ENCODE measurements around the gene TTC21A. TPM values are rescaled to one million over a fixed set of nuclear protein-coding genes. Genes with fewer than 3 reads are reported as not detected.

Gene TTC21A
- total RNA-seq, 6 donors from 2014 or later, result 7.4 to 52.4 (median 14.3) TPM

GRCh38 chr3:39097716-39098472 is 9.6 kb upstream of the TTC21A start:
- 91 to 94% methylated on average over 5 to 7 of the region's 8 CpGs for WGBS, 2 donors

GRCh38 chr3:39098473-39099000 is 8.9 kb upstream of the TTC21A start:
- no peak overlapping the region for H3K27ac ChIP-seq
- H3K4me3 ChIP-seq, result no peak overlapping the region
- peaks cover 25 to 86% (median 58%) of the 10 kb centered on the region in 4 donors for H3K36me3 ChIP-seq
- 91 to 96% methylated on average over 5 to 8 of the region's 8 CpGs for WGBS, 2 donors
- TF ChIP-seq CTCF (IDR thresholded peaks at IDR 0.05) (no peak), POLR2A (IDR thresholded peaks at IDR 0.05) (no peak)
- H3K27me3 ChIP-seq, result no peaks in the 10 kb centered on the region
- ATAC-seq (ENCODE audit: low FRiP score in 2 of 2), result no peak
- H3K4me1 ChIP-seq, result peaks cover 6 to 13% (median 11%) of the 10 kb centered on the region in 4 donors
- no peak for DNase-seq
- H3K9me3 ChIP-seq, result no peaks in the 10 kb centered on the region

More at GRCh38 chr3:39097716-39098472, 9.6 kb upstream of the TTC21A start:
- ATAC-seq (ENCODE audit: low FRiP score in 2 of 2), result no peak
- H3K27ac ChIP-seq, result no peak overlapping the region
- no peaks in the 10 kb centered on the region for H3K9me3 ChIP-seq
- no peak for DNase-seq
- TF ChIP-seq POLR2AphosphoS5 (IDR thresholded peaks at IDR 0.05), result no peak
- no peak for TF ChIP-seq CTCF (IDR thresholded peaks at IDR 0.05)
- TF ChIP-seq POLR2A (IDR thresholded peaks at IDR 0.05), result no peak
- TF ChIP-seq EP300 (IDR thresholded peaks at IDR 0.05), result no peak
- H3K36me3 ChIP-seq, result peaks cover 25 to 92% (median 58%) of the 10 kb centered on the region in 4 donors
- H3K4me1 ChIP-seq, result peaks cover 5 to 9% (median 6%) of the 10 kb centered on the region in 4 donors
- H3K27me3 ChIP-seq, result no peaks in the 10 kb centered on the region
- no peak overlapping the region for H3K4me3 ChIP-seq

- Histone ChIP-seq H3K9me3 (no peaks in the 10 kb centered on the region), H3K27me3 (no peaks in the 10 kb centered on the region), H3K27ac (peak overlapping the region in 1 of 4 donors; percentile 30), H3K4me1 (peaks cover 12 to 20% (median 18%) of the 10 kb centered on the region in 4 donors), H3K36me3 (peaks cover 25 to 80% (median 56%) of the 10 kb centered on the region in 4 donors), H3K4me3 (no peak overlapping the region)
- WGBS, 2 donors, result 87 to 100% methylated on average over 1 of the region's 1 CpG
- ATAC-seq (ENCODE audit: low FRiP score in 2 of 2) (no peak), DNase-seq (no peak)
- TF ChIP-seq CTCF (IDR thresholded peaks at IDR 0.05) (no peak), POLR2A (IDR thresholded peaks at IDR 0.05) (no peak), POLR2AphosphoS5 (IDR thresholded peaks at IDR 0.05) (no peak), EP300 (IDR thresholded peaks at IDR 0.05) (no peak)
Observed at GRCh38 chr3:39099242-39099641, 8.2 kb upstream of the TTC21A start.

- TF ChIP-seq EP300 (IDR thresholded peaks at IDR 0.05) (no peak), POLR2A (IDR thresholded peaks at IDR 0.05) (no peak), CTCF (IDR thresholded peaks at IDR 0.05) (no peak), POLR2AphosphoS5 (IDR thresholded peaks at IDR 0.05) (no peak)
- no peak overlapping the region for H3K27ac ChIP-seq
- H3K4me3 ChIP-seq, result no peak overlapping the region
- ATAC-seq (ENCODE audit: low FRiP score in 2 of 2) (no peak), DNase-seq (no peak)
- peaks cover 19 to 73% (median 53%) of the 10 kb centered on the region in 4 donors for H3K36me3 ChIP-seq
- WGBS, 2 donors, result 100% methylated on average over 1 to 2 of the region's 2 CpGs
- H3K9me3 ChIP-seq, result no peaks in the 10 kb centered on the region
- no peaks in the 10 kb centered on the region for H3K27me3 ChIP-seq
- peaks cover 19 to 27% (median 25%) of the 10 kb centered on the region in 4 donors for H3K4me1 ChIP-seq
Observed at GRCh38 chr3:39099738-39100499, 7.6 kb upstream of the TTC21A start.
